ENCODE results near the gene RAD51B.

RAD51B gene

DNA sequence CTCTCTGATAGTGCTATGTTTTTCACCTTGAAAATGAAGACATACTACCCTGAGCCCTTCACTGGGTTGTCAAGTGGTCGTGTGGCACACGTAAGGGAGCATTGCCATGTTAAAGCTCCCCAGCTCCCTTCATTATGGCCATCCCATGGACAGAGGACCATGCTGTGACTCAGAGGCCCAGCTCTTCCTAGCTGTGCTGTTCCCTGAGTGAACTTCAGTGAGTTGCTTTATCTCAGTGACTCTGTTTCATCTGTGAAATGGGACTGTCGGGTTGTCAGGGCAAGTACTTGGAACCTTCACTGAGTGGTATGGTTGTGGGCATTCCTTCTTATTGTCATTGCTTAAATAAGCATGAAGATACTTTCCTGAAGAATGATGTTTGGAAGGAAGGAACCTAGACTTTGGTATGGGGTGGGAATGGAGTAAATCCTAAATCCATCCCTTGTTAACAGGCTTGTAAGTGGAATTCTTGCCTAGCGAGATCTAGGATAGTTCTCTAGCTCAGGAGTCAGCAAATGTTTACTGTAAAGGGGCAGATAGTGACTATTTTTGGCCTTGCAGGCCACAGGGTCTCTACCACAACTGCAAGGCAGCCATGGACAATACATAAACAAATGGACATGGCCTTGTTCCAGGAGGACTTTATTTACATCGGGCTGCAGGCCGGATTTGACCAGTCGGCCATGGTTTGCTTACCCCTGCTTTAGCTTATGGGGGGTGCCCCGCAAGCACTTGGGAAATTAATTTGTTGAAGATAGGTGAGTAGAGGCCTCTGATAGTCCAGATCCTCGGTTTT is 689.8 kb downstream of the RAD51B start:
- no peak for DNase-seq (ENCODE audit: low spot score)

DNA sequence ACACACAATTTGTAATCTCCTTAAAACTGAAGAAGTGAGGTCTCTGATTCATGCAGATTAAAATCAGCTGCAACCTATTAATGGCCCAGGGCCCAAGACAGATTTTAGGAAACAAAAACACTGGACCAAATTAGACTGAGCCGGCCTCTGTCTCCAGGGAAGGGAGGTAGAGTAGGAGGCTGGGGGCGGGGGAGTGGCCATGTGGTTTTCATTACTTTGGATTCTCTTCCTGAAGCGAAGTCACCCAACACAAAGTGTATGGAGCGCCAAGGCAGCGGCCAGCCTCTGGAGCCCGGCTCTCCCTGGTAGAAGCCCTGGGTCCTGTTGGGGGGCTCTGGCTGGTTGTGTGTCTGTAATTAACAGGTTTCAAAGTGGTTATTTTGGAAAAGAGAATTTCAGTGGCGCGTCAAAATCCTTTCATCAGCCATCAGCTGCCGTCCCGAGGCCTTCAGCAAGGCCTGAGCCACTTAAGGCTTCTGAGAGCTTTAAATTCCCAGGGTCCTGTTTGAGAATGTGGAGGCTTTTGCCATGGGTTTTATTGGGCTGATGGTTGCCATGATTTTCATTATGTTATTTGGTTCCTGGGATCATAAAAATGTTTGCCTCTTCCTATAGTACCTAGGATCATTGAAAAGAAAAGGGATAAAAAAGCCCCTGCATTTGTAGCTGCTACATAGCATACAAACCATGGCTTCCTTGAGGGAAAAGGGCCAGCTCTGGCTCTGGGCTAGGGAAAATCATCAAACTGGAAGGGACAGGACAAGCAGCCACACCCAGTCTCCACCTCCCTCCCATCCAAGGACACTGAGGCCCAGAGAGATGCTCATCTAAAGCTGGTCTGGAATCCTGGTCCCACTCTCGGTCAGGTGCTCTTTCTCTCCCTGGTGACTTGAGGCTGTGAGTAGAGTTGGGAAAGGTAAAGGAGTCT is 690.9 kb downstream of the RAD51B start:
- DNase-seq (ENCODE audit: low spot score), result peak; percentile 69

DNA sequence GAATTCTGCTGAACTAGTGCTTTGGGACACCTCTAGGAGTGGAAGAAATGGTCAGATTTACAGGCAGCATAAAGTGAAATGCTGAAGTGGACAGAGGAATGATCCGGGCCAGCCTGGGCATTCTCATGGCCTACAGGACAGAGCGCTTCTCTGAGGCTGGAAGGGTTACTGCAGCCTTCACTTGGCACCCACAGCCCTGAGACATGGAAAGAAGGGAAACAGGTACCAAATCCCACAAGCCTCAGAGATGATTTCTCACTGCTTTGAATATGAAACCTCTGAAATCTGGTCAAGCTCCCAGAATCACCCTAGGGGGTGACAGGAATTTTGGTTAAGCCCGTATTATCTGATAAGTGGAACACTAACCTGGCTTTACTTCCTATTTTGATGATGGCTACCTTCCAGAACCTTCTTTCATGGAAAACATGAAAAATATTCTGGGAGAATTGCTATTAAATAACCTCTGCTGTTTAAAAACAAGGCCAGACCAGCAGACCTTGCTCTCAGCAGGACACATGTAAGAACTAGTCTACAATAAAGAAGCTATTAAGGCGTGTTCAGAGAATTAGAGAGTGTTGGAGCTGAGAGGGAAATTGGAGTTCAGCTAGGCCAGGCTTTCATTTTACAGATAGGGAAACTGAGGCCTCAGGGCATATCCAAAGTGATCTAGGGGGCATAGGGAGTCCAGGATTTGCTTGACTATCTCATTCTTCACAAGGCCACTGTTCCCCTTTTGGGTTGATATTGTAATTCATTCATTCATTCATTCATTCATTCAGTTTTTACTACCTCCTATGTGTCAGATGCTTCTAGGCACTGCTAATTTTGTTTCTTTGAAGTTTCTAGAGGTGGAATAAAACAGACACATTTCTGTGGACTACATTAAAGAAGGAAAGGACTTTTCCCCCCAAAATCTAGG is 691.8 kb downstream of the RAD51B start:
- no peak for DNase-seq (ENCODE audit: low spot score)

GRCh38 chr14:68512088-68512487 is 692.5 kb downstream of the RAD51B start:
- DNase-seq (ENCODE audit: low spot score), result no peak

GRCh38 chr14:68513137-68513536 is 693.6 kb downstream of the RAD51B start:
- no peak for DNase-seq (ENCODE audit: low spot score)

GRCh38 chr14:68513838-68514607 is 694.4 kb downstream of the RAD51B start:
- no peak for DNase-seq (ENCODE audit: low spot score)

DNA sequence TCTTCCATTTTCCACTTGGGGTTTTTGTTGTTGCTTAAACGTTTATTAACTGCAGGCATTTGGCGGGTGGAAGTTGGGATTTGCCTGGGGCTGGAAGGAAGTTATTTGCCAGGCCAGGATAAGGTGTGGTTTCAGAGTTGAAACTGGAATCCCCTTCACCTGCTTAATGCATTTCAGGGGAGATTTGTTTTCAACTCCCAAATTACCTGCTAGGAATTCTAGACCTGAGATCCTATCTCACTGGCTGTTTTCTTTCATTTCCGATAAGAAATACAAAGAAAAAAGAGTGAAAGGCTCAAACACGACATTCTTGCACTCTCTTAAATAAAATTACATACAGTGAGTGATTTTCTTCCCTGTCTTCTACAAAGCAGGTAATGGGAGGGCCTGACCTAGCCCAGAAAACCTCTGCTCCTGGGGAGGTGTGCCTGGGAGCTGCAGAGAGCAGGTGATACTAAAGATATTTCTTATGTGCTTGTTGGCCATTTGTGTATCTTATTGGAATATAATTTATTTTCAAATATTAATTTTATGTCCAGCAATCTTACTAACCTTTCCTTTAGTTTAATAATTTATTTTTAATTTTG is 695.1 kb downstream of the RAD51B start:
- no peak for DNase-seq (ENCODE audit: low spot score)

- DNase-seq (ENCODE audit: low spot score), result no peak
Measured at GRCh38 chr14:68516342-68516741, 696.8 kb downstream of the RAD51B start.

DNA sequence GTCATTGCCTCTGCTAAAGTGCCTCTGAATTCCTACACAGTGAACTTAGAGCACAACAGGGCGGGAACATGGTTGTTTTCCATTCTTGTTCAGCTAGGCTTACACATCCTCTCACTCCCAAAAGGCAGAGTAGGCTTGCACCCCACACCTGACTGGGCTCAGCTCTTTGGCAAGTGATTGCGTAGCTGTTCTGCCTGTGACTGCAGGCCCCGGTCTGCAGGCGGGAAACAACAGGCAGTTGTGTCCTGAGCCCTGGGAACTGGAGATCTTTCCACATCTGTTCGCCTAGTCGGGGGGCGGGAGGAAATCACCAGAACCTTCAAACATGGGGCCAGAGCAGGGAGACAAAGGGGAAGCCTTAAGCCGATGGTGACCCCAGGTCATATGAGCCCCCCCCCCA is 698.6 kb downstream of the RAD51B start:
- no peak for DNase-seq (ENCODE audit: low spot score)

GRCh38 chr14:68518761-68519670 is 699.4 kb downstream of the RAD51B start:
- DNase-seq (ENCODE audit: low spot score), result no peak

- no peak for DNase-seq (ENCODE audit: low spot score)
Measured at GRCh38 chr14:68519671-68520187, 700.1 kb downstream of the RAD51B start.

GRCh38 chr14:68520637-68521556 is 701.3 kb downstream of the RAD51B start:
- no peak for DNase-seq (ENCODE audit: low spot score)

GRCh38 chr14:68521557-68521901 is 702.0 kb downstream of the RAD51B start:
- no peak for DNase-seq (ENCODE audit: low spot score)

GRCh38 chr14:68521961-68522509 is 702.5 kb downstream of the RAD51B start:
- DNase-seq (ENCODE audit: low spot score), result no peak

- peak; percentile 33 for DNase-seq (ENCODE audit: low spot score)
Measured at GRCh38 chr14:68522510-68523325, 703.1 kb downstream of the RAD51B start.

DNA sequence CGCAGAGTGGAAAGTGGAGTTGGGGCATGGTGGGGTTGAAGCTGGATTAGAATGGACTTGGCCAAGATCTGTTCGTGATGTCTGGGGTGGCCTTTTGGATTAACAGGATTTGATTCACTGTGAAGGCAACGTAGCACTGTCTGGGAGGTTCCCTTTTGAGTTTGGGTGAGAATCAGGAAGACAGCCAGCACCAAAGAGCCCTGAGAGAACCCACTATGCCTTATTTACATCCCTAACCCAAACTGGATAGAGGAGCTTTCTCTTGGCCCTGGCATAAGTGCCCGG is 703.7 kb downstream of the RAD51B start:
- DNase-seq (ENCODE audit: low spot score), result no peak

- no peak for DNase-seq (ENCODE audit: low spot score)
Measured at GRCh38 chr14:68523989-68524725, 704.6 kb downstream of the RAD51B start.

Measured in hepatic stellate cell (primary cell).